SK-N-MC (cell line): Measurements from ENCODE around the gene ZSCAN18.

Experiments
- EZH2 ChIP-seq: fragments of 200-600 bp; sonication (generic); IDR thresholded peaks from one replicate; pipeline ENCODE4 v1.6.1; 2017; ENCODE audit warnings: antibody characterized with exemption
- FOXP2 ChIP-seq: optimal IDR thresholded peaks from 2 replicates; pipeline ENCODE3; 2011; ENCODE audit warnings: mild to moderate bottlenecking, moderate library complexity; ENCODE audit not compliant: insufficient read depth; ENCODE audit errors: extremely low read length, control extremely low read depth
- POLR2AphosphoS5 ChIP-seq: IDR thresholded peaks from 2 replicates; pipeline ENCODE4 v1.6.1; 2012; ENCODE audit warnings: mild to moderate bottlenecking, low read depth, low read length, borderline replicate concordance

GRCh38 chr19:58035863-58036262 is 62.2 kb downstream of the ZSCAN18 start:
- TF ChIP-seq FOXP2: no peak
- no peak for TF ChIP-seq EZH2
- TF ChIP-seq POLR2AphosphoS5: no peak
